Measurements from ENCODE around the gene PSMC3IP.
A peak's percentile ranks its signal among the peaks of the same experiment; 100 is the strongest.
"Not testable (repeated sequence)": the region's sequence is repeated elsewhere in the genome, so short reads cannot be mapped to it uniquely, and the experiment has no call there.

PSMC3IP gene

DNA sequence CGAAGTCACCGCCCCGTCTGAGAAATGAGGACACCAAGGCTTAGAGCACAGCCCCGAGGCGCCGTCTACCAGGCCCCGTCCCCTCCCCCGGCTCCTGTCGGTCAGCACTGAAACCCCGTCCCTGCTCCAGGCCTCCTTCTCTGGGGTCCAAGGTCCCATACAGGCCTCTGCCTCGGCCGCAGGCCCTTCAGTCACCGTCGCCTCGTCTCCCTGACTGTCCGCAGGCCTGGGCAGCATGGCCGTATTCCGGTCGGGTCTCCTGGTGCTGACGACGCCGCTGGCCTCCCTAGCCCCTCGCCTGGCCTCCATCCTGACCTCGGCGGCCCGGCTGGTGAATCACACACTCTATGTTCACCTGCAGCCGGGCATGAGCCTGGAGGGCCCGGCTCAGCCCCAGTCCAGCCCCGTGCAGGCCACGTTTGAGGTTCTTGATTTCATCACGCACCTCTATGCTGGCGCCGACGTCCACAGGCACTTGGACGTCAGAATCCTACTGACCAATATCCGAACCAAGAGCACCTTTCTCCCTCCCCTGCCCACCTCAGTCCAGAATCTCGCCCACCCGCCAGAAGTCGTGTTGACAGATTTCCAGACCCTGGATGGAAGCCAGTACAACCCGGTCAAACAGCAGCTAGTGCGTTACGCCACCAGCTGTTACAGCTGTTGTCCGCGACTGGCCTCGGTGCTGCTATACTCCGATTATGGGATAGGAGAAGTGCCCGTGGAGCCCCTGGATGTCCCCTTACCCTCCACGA, 15.0 kb downstream of the PSMC3IP start:
- no peak for DNase-seq (ENCODE audit: low read depth in 4 of 4, low spot score in 1 of 4)

DNA sequence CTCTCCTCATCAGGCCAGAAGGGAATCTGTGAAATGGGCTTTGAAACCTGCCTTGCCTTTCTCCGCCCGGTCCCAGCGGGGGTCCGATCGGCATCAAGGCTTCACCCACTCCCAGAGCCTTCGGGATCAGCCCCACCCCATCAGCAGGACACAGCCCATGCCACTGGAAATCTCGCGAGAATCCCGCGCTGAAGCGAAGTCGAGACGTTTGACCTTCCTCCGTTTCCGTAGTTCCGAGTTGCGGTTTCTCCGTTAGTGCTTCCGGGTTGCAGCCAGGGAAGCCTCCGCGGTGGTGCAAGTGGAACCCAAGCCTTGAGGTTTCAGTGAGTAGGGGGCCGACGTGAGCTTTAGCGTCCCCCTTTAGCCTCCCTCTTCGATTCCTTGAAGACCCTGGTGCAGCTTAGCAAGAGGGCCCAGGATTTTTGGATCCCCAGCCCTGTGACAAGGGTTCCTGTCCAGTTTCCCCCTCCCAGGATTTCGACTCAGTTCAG, 15.6 kb downstream of the PSMC3IP start, which contains the start of gene COASY:
TSS of gene COASY (plus strand) at position 252 of the 491 bp plus-strand sequence. CDS start 475 bp downstream, outside the sequence.
- peak; percentile 81 to 91 (median 84) for DNase-seq (ENCODE audit: low read depth in 4 of 4, low spot score in 1 of 4)

GRCh38 chr17:42560246-42560645, 17.3 kb downstream of the PSMC3IP start:
- no peak for DNase-seq (ENCODE audit: low read depth in 4 of 4, low spot score in 1 of 4)

DNA sequence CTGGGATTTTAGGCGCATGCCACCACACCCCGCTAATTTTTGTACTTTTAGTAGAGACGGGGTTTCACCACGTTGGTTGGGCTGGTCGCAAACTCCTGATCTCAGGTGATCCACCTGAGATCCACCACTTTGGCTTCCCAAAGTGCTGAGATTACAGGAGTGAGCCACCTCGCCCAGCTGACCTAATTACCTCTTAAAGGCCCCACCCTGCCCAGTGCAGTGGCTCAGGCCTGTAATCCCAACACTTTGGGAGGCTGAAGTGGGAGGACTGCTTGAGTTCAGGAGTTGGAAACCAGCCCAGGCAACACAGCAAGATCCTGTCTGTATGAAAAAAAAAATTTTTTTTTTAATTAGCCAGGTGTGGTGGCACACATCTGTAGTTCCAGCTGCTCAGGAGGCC, 18.5 kb downstream of the PSMC3IP start:
- no peak for DNase-seq (ENCODE audit: low read depth in 4 of 4, low spot score in 1 of 4)

DNA sequence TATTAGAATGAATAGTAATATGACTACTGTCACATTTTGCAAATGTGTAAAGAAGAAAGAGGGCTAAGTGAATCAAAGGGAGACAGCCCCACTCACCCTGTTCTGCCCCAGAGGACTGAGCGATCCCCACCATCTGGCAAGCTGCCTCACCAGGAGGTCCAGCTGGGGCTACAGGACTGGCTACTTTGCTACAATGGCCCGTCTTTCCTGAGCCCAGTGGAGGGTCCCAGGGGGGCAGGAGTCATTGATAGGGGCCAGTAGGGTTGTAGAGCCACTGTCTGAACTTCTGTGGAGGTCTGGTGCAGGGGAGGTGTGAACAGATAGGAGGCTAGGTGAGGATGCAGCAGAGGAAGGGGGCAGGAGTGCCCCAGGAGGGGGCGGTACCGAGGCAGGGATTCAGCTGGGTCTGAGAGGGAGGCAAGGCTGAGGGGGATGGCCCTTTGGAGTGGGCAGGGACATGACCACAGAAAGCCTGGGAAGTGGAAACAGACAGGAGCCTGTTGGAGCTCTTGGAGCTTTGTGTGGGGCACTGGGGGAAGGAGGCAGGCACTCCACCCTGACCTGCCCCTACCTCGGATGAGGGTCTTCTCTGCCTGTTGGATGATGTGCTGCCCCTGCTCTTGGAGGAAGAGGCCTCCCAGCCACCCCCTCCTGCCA, 21.4 kb downstream of the PSMC3IP start:
- not testable (repeated sequence) for DNase-seq (ENCODE audit: low read depth in 4 of 4, low spot score in 1 of 4)

- DNase-seq (ENCODE audit: low read depth in 4 of 4, low spot score in 1 of 4) = no peak
Measured at GRCh38 chr17:42555122-42555622, 22.4 kb downstream of the PSMC3IP start.

GRCh38 chr17:42554250-42555121, 23.0 kb downstream of the PSMC3IP start:
- DNase-seq (ENCODE audit: low read depth in 4 of 4, low spot score in 1 of 4) = peak in 2 of 4 experiments; percentile 63 to 78

- no peak for DNase-seq (ENCODE audit: low read depth in 4 of 4, low spot score in 1 of 4)
Measured at GRCh38 chr17:42553866-42554249, 23.7 kb downstream of the PSMC3IP start.

GRCh38 chr17:42553161-42553818, 24.2 kb downstream of the PSMC3IP start:
- no peak for DNase-seq (ENCODE audit: low read depth in 4 of 4, low spot score in 1 of 4)

GRCh38 chr17:42552736-42553135, 24.8 kb downstream of the PSMC3IP start, which contains the start of gene HSD17B1:
Gene HSD17B1 (plus strand): TSS chr17:42552923. CDS start chr17:42552934, 11 bp downstream.
- DNase-seq (ENCODE audit: low read depth in 4 of 4, low spot score in 1 of 4) = not testable (repeated sequence)

DNA sequence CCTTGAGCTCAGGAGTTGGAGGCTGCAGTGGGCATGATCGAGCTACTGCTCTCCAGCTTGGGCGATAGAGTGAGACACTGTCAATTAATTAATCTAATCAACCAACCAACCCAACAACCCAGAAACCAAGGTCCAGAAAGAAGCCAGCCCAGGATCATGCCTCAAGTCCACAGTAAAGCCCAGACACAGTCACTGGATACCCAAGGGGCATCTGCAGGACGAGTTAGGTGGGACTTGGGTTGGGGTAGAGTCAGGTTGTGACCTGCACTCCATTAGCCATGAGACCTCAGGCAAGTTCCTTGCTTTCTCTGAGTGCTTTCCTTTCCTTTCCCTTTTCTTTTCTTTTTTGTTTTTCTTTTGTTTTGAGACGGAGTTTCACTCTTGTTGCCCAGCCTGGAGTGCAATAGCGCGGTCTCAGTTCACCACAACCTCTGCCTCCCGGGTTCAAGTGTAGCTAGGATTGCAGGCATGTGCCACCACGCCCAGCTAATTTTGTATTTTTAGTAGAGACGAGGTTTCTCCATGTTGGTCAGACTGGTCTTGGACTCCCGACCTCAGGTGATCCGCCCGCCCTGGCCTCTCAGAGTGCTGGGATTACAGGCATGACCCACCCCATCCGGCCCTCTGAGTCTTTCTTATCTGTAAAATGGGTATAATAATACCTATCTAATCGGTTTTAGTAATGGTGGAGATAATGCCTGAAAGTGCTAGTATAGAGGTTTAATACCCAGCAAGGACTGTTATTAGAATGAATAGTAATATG, 28.4 kb downstream of the PSMC3IP start:
- no peak for DNase-seq (ENCODE audit: low read depth in 4 of 4, low spot score in 1 of 4)

DNA sequence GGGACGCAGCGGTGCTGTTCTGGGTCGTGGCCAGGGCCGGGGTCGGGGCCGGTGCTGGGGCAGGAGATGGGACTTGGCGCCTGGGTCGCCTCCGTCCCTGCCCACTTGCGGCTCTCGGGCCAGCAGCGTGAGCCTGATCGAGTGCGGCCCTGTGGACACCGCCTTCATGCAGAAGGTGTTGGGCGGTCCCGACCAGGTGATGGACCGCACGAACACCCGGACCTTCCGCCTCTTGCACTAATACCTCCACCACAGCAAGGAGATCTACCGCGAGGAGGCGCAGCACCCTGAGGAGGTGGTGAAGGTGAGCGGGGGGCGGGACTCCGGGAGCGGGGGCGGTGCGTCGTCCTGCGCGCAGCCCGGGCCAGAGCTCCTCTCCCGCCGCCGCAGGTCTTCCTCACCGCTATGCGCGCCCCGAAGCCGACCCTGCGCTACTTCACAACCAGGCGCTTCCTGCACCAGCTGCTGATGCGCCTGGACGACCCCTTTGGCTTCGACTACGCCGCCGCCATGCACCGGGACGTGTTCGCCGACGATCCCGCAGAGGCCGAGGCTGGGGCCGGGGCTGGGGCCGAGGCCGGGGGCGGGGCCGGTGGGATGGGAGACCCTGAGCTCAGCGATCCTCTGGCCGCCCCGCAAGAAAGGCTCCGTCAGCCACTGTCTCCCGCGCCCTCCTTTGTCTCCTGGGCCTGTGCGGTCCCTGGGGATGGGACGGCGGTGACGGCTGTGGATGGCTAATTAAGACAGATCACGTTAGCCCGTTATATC, 29.3 kb downstream of the PSMC3IP start:
- DNase-seq (ENCODE audit: low read depth in 4 of 4, low spot score in 1 of 4) = peak in 3 of 4 experiments; percentile 58 to 71 (median 65)

DNA sequence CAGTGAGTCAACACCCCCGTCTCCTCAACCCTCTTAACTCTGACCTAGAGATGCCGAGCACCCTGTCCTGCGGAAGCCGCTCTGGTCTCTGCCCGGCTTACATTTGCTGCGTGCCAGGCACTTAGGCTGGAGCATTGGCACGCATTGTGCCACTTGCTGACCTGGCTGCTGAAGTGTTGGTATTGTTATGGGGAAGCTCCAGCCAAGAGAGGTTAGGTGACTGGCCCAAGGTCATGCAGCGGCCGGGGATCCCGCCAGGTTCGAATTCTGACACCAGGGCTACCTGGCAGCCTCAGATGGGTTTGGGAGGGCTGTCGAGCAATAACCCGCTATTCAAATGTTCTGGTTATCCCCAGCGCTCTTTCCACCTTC, 29.8 kb downstream of the PSMC3IP start:
- no peak for DNase-seq (ENCODE audit: low read depth in 4 of 4, low spot score in 1 of 4)

GRCh38 chr17:42547001-42547461, 30.5 kb downstream of the PSMC3IP start:
- DNase-seq (ENCODE audit: low read depth in 4 of 4, low spot score in 1 of 4) = no peak

- DNase-seq (ENCODE audit: low read depth in 4 of 4, low spot score in 1 of 4) = not testable (repeated sequence)
Measured at GRCh38 chr17:42545755-42546505, 31.6 kb downstream of the PSMC3IP start.

DNA sequence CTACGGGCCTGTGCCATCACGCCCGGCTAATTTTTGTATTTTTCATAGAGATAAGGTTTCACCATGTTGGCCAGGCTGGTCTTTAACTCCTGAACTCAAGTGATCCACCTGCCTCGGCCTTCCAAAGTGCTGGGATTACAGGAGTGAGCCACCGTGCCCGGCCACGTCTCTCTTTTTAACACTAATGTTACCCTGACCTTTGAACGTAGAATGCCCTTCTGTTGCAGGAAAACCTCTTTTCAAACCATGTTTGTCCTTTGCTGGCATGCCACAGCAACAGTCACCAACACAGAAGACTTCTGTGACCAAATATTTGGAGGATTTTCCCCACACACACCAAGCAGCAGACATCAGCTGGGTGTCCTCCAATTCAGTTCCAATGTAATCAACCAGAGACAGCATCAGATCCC, 32.6 kb downstream of the PSMC3IP start:
- DNase-seq (ENCODE audit: low read depth in 4 of 4, low spot score in 1 of 4) = no peak

- DNase-seq (ENCODE audit: low read depth in 4 of 4, low spot score in 1 of 4) = no peak
Measured at GRCh38 chr17:42543190-42544079, 34.1 kb downstream of the PSMC3IP start.

Data from stimulated activated CD4-positive, alpha-beta T cell treated with anti-CD3 and anti-CD28 coated beads, Interleukin-1b, Interleukin-23, amount 100 ng/mL, for 24 hours (primary cell).